Measurements from ENCODE around the gene VEZT.

Gene VEZT

GRCh38 chr12:95216711-95217376 is 763 bp upstream of the VEZT start:
- no peak for DNase-seq (ENCODE audit: low read depth in 1 of 2, low spot score in 1 of 2)
- Histone ChIP-seq H3K27ac (replicated peaks) (peak overlapping the region; percentile 51), H3K27me3 (ENCODE audit: insufficient read depth, poor library complexity, severe bottlenecking) (no peaks in the 10 kb centered on the region), H3K4me3 (replicated peaks; ENCODE audit: insufficient read depth, low read length) (peak overlapping the region; percentile 91)
- TF ChIP-seq SPI1 (IDR thresholded peaks at IDR 0.05; ENCODE audit: borderline replicate concordance, low read depth) (no peak), POLR2AphosphoS5 (IDR thresholded peaks at IDR 0.05; ENCODE audit: low read depth) (no peak), GABPA (IDR thresholded peaks at IDR 0.05; ENCODE audit: low read depth) (no peak), REST (IDR thresholded peaks at IDR 0.05; ENCODE audit: insufficient replicate concordance, low read depth) (no peak), CTCF (IDR thresholded peaks at IDR 0.05; ENCODE audit: insufficient read depth, low read length) (no peak)

- peak in 1 of 2 experiments; percentile 45 for DNase-seq (ENCODE audit: low read depth in 1 of 2, low spot score in 1 of 2)
- no peak for TF ChIP-seq GABPA (IDR thresholded peaks at IDR 0.05; ENCODE audit: low read depth)
- TF ChIP-seq CTCF (IDR thresholded peaks at IDR 0.05; ENCODE audit: insufficient read depth, low read length) = no peak
- TF ChIP-seq SPI1 (IDR thresholded peaks at IDR 0.05; ENCODE audit: borderline replicate concordance, low read depth) = no peak
- no peak for TF ChIP-seq POLR2AphosphoS5 (IDR thresholded peaks at IDR 0.05; ENCODE audit: low read depth)
- TF ChIP-seq REST (IDR thresholded peaks at IDR 0.05; ENCODE audit: insufficient replicate concordance, low read depth) = peak; percentile 2
- peak overlapping the region; percentile 80 for H3K4me3 ChIP-seq (replicated peaks; ENCODE audit: insufficient read depth, low read length)
- H3K27ac ChIP-seq (replicated peaks) = peak overlapping the region; percentile 83
- H3K27me3 ChIP-seq (ENCODE audit: insufficient read depth, poor library complexity, severe bottlenecking) = no peaks in the 10 kb centered on the region
These were observed 835 bp downstream of the VEZT start for GRCh38 chr12:95218150-95219133.

DNA sequence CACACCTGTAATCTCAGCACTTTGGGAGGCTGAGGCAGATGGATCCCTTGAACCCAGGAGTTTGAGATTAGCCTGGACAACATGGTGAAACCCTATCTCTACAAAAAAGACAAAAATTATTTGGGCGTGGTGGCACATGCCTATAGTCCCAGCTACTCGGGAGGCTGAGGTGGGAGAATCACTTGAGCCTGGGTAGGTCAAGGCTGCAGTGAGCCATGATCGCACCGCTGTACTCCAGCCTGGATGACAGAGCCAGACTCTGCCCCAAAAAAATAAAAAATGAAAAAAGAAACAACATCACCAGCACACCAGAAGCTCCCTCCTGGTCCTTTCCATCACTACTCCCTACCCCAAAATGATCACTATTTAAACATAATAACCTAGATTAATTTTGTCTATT is 2.6 kb downstream of the VEZT start:
- H3K27ac ChIP-seq (replicated peaks) = no peak overlapping the region
- DNase-seq (ENCODE audit: low read depth in 1 of 2, low spot score in 1 of 2) = no peak
- no peak overlapping the region for H3K4me3 ChIP-seq (replicated peaks; ENCODE audit: insufficient read depth, low read length)
- TF ChIP-seq REST (IDR thresholded peaks at IDR 0.05; ENCODE audit: insufficient replicate concordance, low read depth) (no peak), POLR2AphosphoS5 (IDR thresholded peaks at IDR 0.05; ENCODE audit: low read depth) (no peak), SPI1 (IDR thresholded peaks at IDR 0.05; ENCODE audit: borderline replicate concordance, low read depth) (no peak), GABPA (IDR thresholded peaks at IDR 0.05; ENCODE audit: low read depth) (no peak), CTCF (IDR thresholded peaks at IDR 0.05; ENCODE audit: insufficient read depth, low read length) (no peak)
- no peaks in the 10 kb centered on the region for H3K27me3 ChIP-seq (ENCODE audit: insufficient read depth, poor library complexity, severe bottlenecking)
